HEK293 (cell line): Measurements from ENCODE around the gene MAN2A2.

Source experiments
- CTCF ChIA-PET: fragments of 350-600 bp; formaldehyde crosslinking; extraction: SDS; loops from one replicate; lab custom pipeline; 2021; ENCODE audit warnings: antibody characterized with exemption; lab: Yijun Ruan, JAX
- POLR2A ChIA-PET: fragments of 300-600 bp; formaldehyde crosslinking; extraction: SDS; loops from one replicate; lab custom pipeline; 2020; ENCODE audit warnings: antibody characterized with exemption, inconsistent platforms; lab: Yijun Ruan, JAX
- H3K27ac ChIP-seq: fragments of 200-500 bp; sonication (Bioruptor generic); 2 replicates; pipeline ENCODE4 v1.5.1; 2014; ENCODE audit warnings: low read depth, low read length, control low read depth, inconsistent platforms; ENCODE audit errors: extremely low read depth
- H3K36me3 ChIP-seq, 2 experiments: fragments of 200-500 bp in 1 of 2; sonication (Bioruptor generic) in 1 of 2; 1 replicate in 1 of 2; 2 replicates in 1 of 2; pipeline ENCODE4 v1.5.1; 2014 to 2017; ENCODE audit warnings: inconsistent platforms in 2 of 2, low read length in 2 of 2; ENCODE audit not compliant: control insufficient read depth in 2 of 2, insufficient read depth in 1 of 2
- H3K4me1 ChIP-seq: fragments of 200-500 bp; sonication (Bioruptor generic); 2 replicates; pipeline ENCODE4 v1.5.1; 2014; ENCODE audit warnings: mild to moderate bottlenecking, low read length, inconsistent platforms; ENCODE audit not compliant: control insufficient read depth, insufficient read depth
- H3K4me3 ChIP-seq: 2 replicates; pipeline ENCODE4 v1.5.1; 2011; ENCODE audit warnings: low read depth, mild to moderate bottlenecking, control low read depth, low read length, moderate library complexity
- H3K9me3 ChIP-seq: fragments of 200-500 bp; sonication (Bioruptor generic); 2 replicates; pipeline ENCODE4 v1.5.1; 2014; ENCODE audit warnings: low read depth, low read length, inconsistent platforms; ENCODE audit not compliant: control insufficient read depth, insufficient read depth
- BCL11B ChIP-seq: fragments of 450-650 bp; formaldehyde crosslinking; IDR thresholded peaks from 2 replicates; pipeline ENCODE4 v1.5.1; 2016; ENCODE audit warnings: low read depth, missing biosample characterization, missing genetic modification characterization
- HOXC10 ChIP-seq: sonication (generic); formaldehyde crosslinking; IDR thresholded peaks from 2 replicates; pipeline ENCODE4 v1.8.1; 2023; ENCODE audit warnings: mild to moderate bottlenecking, missing genetic modification reagents
- IKZF3 ChIP-seq: fragments of 450-650 bp; IDR thresholded peaks from 2 replicates; pipeline ENCODE4 v1.5.0; 2018; ENCODE audit warnings: missing biosample characterization, mild to moderate bottlenecking, missing genetic modification characterization, moderate library complexity
- KLF1 ChIP-seq: fragments of 450-650 bp; formaldehyde crosslinking; IDR thresholded peaks from 2 replicates; pipeline ENCODE4 v1.5.1; 2016; ENCODE audit warnings: missing biosample characterization, missing genetic modification characterization
- KLF9 ChIP-seq: fragments of 450-650 bp; formaldehyde crosslinking; IDR thresholded peaks from 2 replicates; pipeline ENCODE4 v1.5.1; 2016; ENCODE audit warnings: missing biosample characterization, missing genetic modification characterization, low read depth
- MZF1 ChIP-seq: fragments of 450-650 bp; formaldehyde crosslinking; IDR thresholded peaks from 2 replicates; pipeline ENCODE4 v1.5.1; 2017; ENCODE audit warnings: missing biosample characterization, missing genetic modification characterization, borderline replicate concordance
- OSR2 ChIP-seq: fragments of 450-650 bp; formaldehyde crosslinking; IDR thresholded peaks from 2 replicates; pipeline ENCODE4 v1.5.1; 2016; ENCODE audit warnings: missing biosample characterization, missing genetic modification characterization
- SCRT1 ChIP-seq: fragments of 450-650 bp; formaldehyde crosslinking; IDR thresholded peaks from 2 replicates; pipeline ENCODE4 v1.5.1; 2016; ENCODE audit warnings: missing biosample characterization, missing genetic modification characterization, borderline replicate concordance
- SP7 ChIP-seq: fragments of 450-650 bp; formaldehyde crosslinking; IDR thresholded peaks from 2 replicates; pipeline ENCODE4 v1.5.1; 2016; ENCODE audit warnings: missing biosample characterization, missing genetic modification characterization
- ZBTB20 ChIP-seq: fragments of 450-650 bp; formaldehyde crosslinking; IDR thresholded peaks from 2 replicates; pipeline ENCODE4 v1.5.1; 2016; ENCODE audit warnings: missing biosample characterization, missing genetic modification characterization
- ZBTB49 ChIP-seq: fragments of 450-650 bp; formaldehyde crosslinking; IDR thresholded peaks from 2 replicates; pipeline ENCODE4 v1.5.1; 2016; ENCODE audit warnings: missing biosample characterization, missing genetic modification characterization, low read depth
- ZEB2 ChIP-seq: fragments of 450-650 bp; formaldehyde crosslinking; IDR thresholded peaks from 2 replicates; pipeline ENCODE4 v1.5.1; 2016; ENCODE audit warnings: missing biosample characterization, missing genetic modification characterization
- ZNF169 ChIP-seq: fragments of 450-650 bp; formaldehyde crosslinking; IDR thresholded peaks from 2 replicates; pipeline ENCODE4 v1.5.1; 2016; ENCODE audit warnings: missing biosample characterization, missing genetic modification characterization
- ZNF175 ChIP-seq: fragments of 450-650 bp; formaldehyde crosslinking; IDR thresholded peaks from 2 replicates; pipeline ENCODE4 v1.5.1; 2016; ENCODE audit warnings: missing biosample characterization, missing genetic modification characterization
- ZNF354C ChIP-seq: fragments of 450-650 bp; formaldehyde crosslinking; IDR thresholded peaks from 2 replicates; pipeline ENCODE4 v1.5.1; 2016; ENCODE audit warnings: missing biosample characterization, missing genetic modification characterization, low read depth, borderline replicate concordance
- ZNF623 ChIP-seq: fragments of 450-650 bp; formaldehyde crosslinking; IDR thresholded peaks from 2 replicates; pipeline ENCODE4 v1.5.1; 2016; ENCODE audit warnings: missing biosample characterization, missing genetic modification characterization
- ZNF664 ChIP-seq: fragments of 450-650 bp; formaldehyde crosslinking; IDR thresholded peaks from 2 replicates; pipeline ENCODE4 v1.5.1; 2016; ENCODE audit warnings: missing biosample characterization, missing genetic modification characterization
- ZNF670 ChIP-seq: fragments of 450-650 bp; formaldehyde crosslinking; IDR thresholded peaks from 2 replicates; pipeline ENCODE4 v1.5.1; 2016; ENCODE audit warnings: missing biosample characterization, missing genetic modification characterization, low read depth
- ZNF837 ChIP-seq: fragments of 450-650 bp; formaldehyde crosslinking; IDR thresholded peaks from 2 replicates; pipeline ENCODE4 v1.5.1; 2016; ENCODE audit warnings: missing biosample characterization, missing genetic modification characterization
- ZSCAN30 ChIP-seq: fragments of 450-650 bp; IDR thresholded peaks from 2 replicates; pipeline ENCODE4 v1.5.1; 2018; ENCODE audit warnings: missing biosample characterization, mild to moderate bottlenecking, missing genetic modification characterization, moderate library complexity
- ZSCAN4 ChIP-seq: fragments of 450-650 bp; formaldehyde crosslinking; IDR thresholded peaks from 2 replicates; pipeline ENCODE4 v1.5.1; 2017; ENCODE audit warnings: missing biosample characterization, missing genetic modification characterization
- TF ChIP-seq, protein P1 (sequence below): fragments of 450-650 bp; formaldehyde crosslinking; IDR thresholded peaks from 2 replicates; pipeline ENCODE4 v1.5.1; 2016; ENCODE audit warnings: missing biosample characterization, missing genetic modification characterization, borderline replicate concordance
- TF ChIP-seq, protein P2 (sequence below): fragments of 450-650 bp; formaldehyde crosslinking; IDR thresholded peaks from 2 replicates; pipeline ENCODE4 v1.5.1; 2017; ENCODE audit warnings: missing biosample characterization, missing genetic modification characterization

The MAN2A2 gene

GRCh38 chr15:90865702-90866101 lies 37.4 kb upstream of the MAN2A2 start (continued):
- TF ChIP-seq, protein P1, sequence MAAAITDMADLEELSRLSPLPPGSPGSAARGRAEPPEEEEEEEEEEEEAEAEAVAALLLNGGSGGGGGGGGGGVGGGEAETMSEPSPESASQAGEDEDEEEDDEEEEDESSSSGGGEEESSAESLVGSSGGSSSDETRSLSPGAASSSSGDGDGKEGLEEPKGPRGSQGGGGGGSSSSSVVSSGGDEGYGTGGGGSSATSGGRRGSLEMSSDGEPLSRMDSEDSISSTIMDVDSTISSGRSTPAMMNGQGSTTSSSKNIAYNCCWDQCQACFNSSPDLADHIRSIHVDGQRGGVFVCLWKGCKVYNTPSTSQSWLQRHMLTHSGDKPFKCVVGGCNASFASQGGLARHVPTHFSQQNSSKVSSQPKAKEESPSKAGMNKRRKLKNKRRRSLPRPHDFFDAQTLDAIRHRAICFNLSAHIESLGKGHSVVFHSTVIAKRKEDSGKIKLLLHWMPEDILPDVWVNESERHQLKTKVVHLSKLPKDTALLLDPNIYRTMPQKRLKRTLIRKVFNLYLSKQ (tag by site-specific recombination), result no peak
- TF ChIP-seq ZNF354C (no peak), ZNF837 (no peak), ZNF175 (tag by site-specific recombination) (no peak), IKZF3 (tag by site-specific recombination) (no peak), ZSCAN30 (tag by site-specific recombination) (no peak), SCRT1 (tag by site-specific recombination) (no peak), ZNF670 (tag by site-specific recombination) (no peak), KLF1 (tag by site-specific recombination) (no peak), BCL11B (tag by site-specific recombination) (no peak), MZF1 (tag by site-specific recombination) (no peak), KLF9 (no peak), ZBTB20 (tag by site-specific recombination) (no peak), ZNF664 (tag by site-specific recombination) (no peak), ZNF169 (no peak)
- TF ChIP-seq, all 188 proteins: peak for 0

DNA sequence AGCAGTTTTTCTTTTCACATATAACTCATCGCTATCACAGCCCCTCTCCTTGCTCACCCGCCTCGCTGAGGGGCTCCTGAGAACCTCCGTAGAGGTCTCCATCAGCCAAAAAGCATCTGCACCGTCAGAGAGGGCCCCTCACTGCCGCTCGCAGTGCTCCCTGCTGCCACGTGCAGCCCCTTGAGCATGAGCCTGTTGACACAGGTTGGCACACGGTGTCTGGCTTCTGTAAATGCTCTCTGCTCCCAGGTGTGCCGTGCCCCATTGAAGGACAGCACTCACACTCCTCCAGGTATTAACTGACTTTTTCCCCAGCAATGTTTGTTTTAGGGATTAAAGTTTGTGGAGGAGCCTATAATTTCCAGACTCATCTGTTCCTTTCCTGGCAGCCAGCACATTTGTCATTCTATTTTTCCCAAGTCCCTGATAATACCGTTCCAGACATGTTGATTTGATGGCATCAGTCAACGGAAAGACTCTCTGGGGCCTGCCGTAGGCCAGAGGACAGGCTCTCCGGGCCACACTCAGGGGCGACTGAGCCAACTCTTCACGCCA lies 36.9 kb upstream of the MAN2A2 start:
- ChIA-PET CTCF (interaction anchor here (0.7 to 1.1 kb wide), 3 partner anchors 20 to 169 kb away, joined by 3 to 5 read pairs (median 3); no protein-coding TSS in a partner anchor), POLR2A (no interaction called here)
- Histone ChIP-seq H3K9me3 (no peaks in the 10 kb centered on the region), H3K4me3 (no peak overlapping the region), H3K27ac (peak overlapping the region; percentile 42; the same call in 1 of the 2 replicates), H3K4me1 (peaks cover 37% of the 10 kb centered on the region), H3K36me3 (no peaks in the 10 kb centered on the region)
- no peak for TF ChIP-seq ZNF837
- 0 out of 2 replicates have a peak, but pooled peaks have one; percentile 13 for TF ChIP-seq ZEB2
- peak; percentile 63 for TF ChIP-seq SP7 (tag by site-specific recombination)
- TF ChIP-seq, protein P2, sequence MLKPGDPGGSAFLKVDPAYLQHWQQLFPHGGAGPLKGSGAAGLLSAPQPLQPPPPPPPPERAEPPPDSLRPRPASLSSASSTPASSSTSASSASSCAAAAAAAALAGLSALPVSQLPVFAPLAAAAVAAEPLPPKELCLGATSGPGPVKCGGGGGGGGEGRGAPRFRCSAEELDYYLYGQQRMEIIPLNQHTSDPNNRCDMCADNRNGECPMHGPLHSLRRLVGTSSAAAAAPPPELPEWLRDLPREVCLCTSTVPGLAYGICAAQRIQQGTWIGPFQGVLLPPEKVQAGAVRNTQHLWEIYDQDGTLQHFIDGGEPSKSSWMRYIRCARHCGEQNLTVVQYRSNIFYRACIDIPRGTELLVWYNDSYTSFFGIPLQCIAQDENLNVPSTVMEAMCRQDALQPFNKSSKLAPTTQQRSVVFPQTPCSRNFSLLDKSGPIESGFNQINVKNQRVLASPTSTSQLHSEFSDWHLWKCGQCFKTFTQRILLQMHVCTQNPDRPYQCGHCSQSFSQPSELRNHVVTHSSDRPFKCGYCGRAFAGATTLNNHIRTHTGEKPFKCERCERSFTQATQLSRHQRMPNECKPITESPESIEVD (tag by site-specific recombination), result peak; percentile 65
- peak; percentile 23; the same call in 1 of the 2 replicates for TF ChIP-seq OSR2 (tag by site-specific recombination)
- TF ChIP-seq ZBTB49 (tag by site-specific recombination), result no peak
- no peak for TF ChIP-seq HOXC10 (CRISPR knock-in tag)
- TF ChIP-seq ZNF623 (tag by site-specific recombination), result no peak
- no peak for TF ChIP-seq ZSCAN4 (tag by site-specific recombination)
- no peak for TF ChIP-seq KLF1 (tag by site-specific recombination)
- TF ChIP-seq ZNF169, result no peak
